ENCODE data around the gene PRMT3. TPM values are rescaled to one million over a fixed set of nuclear protein-coding genes. Genes with fewer than 3 reads are reported as not detected.

PRMT3 gene
- 26.4 to 39.1 TPM (median 32.1 TPM) in 5 replicates for total RNA-seq (2022; extraction: Qiagen RNA extraction)

GRCh38 chr11:20387261-20388095 lies at the start of gene PRMT3:
Gene PRMT3 (plus strand): TSS chr11:20387716. CDS start chr11:20387747, 31 bp downstream.

DNA sequence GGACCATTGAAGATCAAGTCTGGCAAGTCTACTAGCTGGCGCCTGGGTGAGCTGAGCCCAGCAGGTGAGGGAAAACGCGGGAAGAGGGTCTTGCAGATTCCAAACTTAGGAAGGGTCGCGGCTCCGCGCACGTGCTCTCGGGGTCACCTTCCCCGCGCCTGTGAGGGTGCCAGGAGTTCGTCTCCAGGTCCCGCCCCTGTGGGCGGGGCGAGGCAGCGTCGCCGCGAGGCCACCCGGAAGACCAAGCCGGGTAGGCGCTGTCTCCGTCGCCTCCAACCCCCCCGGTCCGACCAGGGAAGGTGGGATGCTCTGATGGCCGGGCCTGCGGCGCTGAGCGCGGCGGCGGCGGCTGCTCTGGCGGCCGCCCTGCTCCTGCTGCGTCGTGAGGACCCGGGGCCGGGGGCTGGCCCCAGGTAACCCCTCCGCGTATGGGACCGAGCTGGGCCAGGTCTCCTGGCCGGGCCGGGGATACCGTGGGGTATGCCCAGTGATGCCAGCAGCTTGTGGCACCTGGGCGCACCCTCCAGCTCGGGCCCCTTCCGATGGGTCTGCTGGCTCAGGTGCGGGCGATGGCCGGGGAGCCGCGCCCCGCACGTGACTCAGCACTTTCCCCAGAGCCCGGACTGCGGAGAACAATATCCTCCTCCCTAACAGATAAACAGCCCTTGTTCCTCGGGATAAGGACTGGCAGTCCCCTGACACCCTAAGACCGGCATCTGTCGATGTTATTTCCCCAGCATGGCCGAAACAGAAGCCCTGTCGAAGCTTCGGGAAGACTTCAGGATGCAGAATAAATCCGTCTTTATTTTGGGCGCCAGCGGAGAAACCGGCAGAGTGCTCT lies 23.8 kb upstream of the PRMT3 start, which contains the start of gene HTATIP2:
Gene HTATIP2 (plus strand): TSS at position 215 of the 841 bp plus-strand sequence. CDS start 524 bp downstream, at position 739.

Other genes starting within 250 kb of the PRMT3 start
- gene DBX1, start 227.2 kb upstream of the PRMT3 start, total RNA-seq (2022; extraction: Qiagen RNA extraction) = not detected in 5 replicates
- gene HTATIP2, start 24.0 kb upstream of the PRMT3 start, total RNA-seq (2022; extraction: Qiagen RNA extraction) = 191 to 215 TPM (median 195 TPM) in 5 replicates
- gene SLC6A5, start 211.9 kb downstream of the PRMT3 start, total RNA-seq (2022; extraction: Qiagen RNA extraction) = not detected in 5 replicates